Neutrophil (primary cell): ENCODE results near the gene PTPRN2.

ENCODE experiments used
- H3K27ac ChIP-seq: fragments of 200-600 bp; sonication (generic); 2 replicates; pipeline ENCODE4 v1.5.1; 2016; ENCODE audit warnings: mild to moderate bottlenecking, moderate library complexity
- H3K27me3 ChIP-seq: fragments of 200-600 bp; sonication (generic); 2 replicates; pipeline ENCODE4 v1.6.0; 2016; ENCODE audit warnings: mild to moderate bottlenecking
- H3K36me3 ChIP-seq: fragments of 200-600 bp; sonication (generic); 2 replicates; pipeline ENCODE4 v1.5.1; 2017
- H3K4me1 ChIP-seq, 2 experiments: fragments of 200-600 bp in 1 of 2; sonication (generic) in 1 of 2; 1 replicate in 1 of 2; 2 replicates in 1 of 2; pipeline versions ENCODE4 v1.5.1 to v1.6.1; 2013 to 2016; ENCODE audit warnings: low read depth in 1 of 2, low read length in 1 of 2, mild to moderate bottlenecking in 1 of 2, moderate library complexity in 1 of 2; ENCODE audit not compliant: control insufficient read depth in 1 of 2, insufficient read depth in 1 of 2
- H3K4me3 ChIP-seq, 2 experiments: fragments of 200-600 bp in 1 of 2; sonication (generic) in 1 of 2; 1 replicate in 1 of 2; 2 replicates in 1 of 2; pipeline ENCODE4 v1.5.1; 2013 to 2016; ENCODE audit warnings: low read depth in 1 of 2, low read length in 1 of 2, mild to moderate bottlenecking in 1 of 2, moderate library complexity in 1 of 2
- H3K9me3 ChIP-seq: fragments of 200-600 bp; sonication (generic); 2 replicates; pipeline ENCODE4 v1.5.1; 2016
- CTCF ChIP-seq: fragments of 200-600 bp; sonication (generic); IDR thresholded peaks from 2 replicates; pipeline ENCODE4 v1.5.1; 2016; ENCODE audit warnings: antibody characterized with exemption

Gene PTPRN2

GRCh38 chr7:158033196-158033595 lies 554.4 kb downstream of the PTPRN2 start:
- H3K4me3 ChIP-seq, result no peak overlapping the region
- TF ChIP-seq CTCF, result no peak
- H3K36me3 ChIP-seq, result no peaks in the 10 kb centered on the region
- H3K27me3 ChIP-seq, result peaks cover 5% of the 10 kb centered on the region
- no peaks in the 10 kb centered on the region for H3K4me1 ChIP-seq
- no peaks in the 10 kb centered on the region for H3K9me3 ChIP-seq
- no peak overlapping the region for H3K27ac ChIP-seq

- H3K9me3 ChIP-seq, result no peaks in the 10 kb centered on the region
- H3K36me3 ChIP-seq, result no peaks in the 10 kb centered on the region
- H3K27me3 ChIP-seq, result peaks cover 5% of the 10 kb centered on the region
- no peak overlapping the region for H3K27ac ChIP-seq
- no peak overlapping the region for H3K4me3 ChIP-seq
- no peak for TF ChIP-seq CTCF
- no peaks in the 10 kb centered on the region for H3K4me1 ChIP-seq
Observed at GRCh38 chr7:158032561-158033115, 555.0 kb downstream of the PTPRN2 start.

GRCh38 chr7:158031867-158032308 lies 555.7 kb downstream of the PTPRN2 start:
- Histone ChIP-seq H3K9me3 (no peaks in the 10 kb centered on the region), H3K27me3 (peaks cover 5% of the 10 kb centered on the region), H3K4me3 (no peak overlapping the region), H3K4me1 (no peaks in the 10 kb centered on the region), H3K27ac (no peak overlapping the region), H3K36me3 (no peaks in the 10 kb centered on the region)
- TF ChIP-seq CTCF, result no peak

GRCh38 chr7:158030566-158030965 lies 557.1 kb downstream of the PTPRN2 start:
- H3K4me3 ChIP-seq, result no peak overlapping the region
- TF ChIP-seq CTCF, result no peak
- no peaks in the 10 kb centered on the region for H3K4me1 ChIP-seq
- no peaks in the 10 kb centered on the region for H3K9me3 ChIP-seq
- no peak overlapping the region for H3K27ac ChIP-seq
- H3K27me3 ChIP-seq, result peaks cover 5% of the 10 kb centered on the region
- no peaks in the 10 kb centered on the region for H3K36me3 ChIP-seq

GRCh38 chr7:158030071-158030470 lies 557.6 kb downstream of the PTPRN2 start:
- peaks cover 5% of the 10 kb centered on the region for H3K27me3 ChIP-seq
- H3K9me3 ChIP-seq, result no peaks in the 10 kb centered on the region
- H3K36me3 ChIP-seq, result no peaks in the 10 kb centered on the region
- H3K4me1 ChIP-seq, result no peaks in the 10 kb centered on the region
- no peak overlapping the region for H3K27ac ChIP-seq
- no peak for TF ChIP-seq CTCF
- no peak overlapping the region for H3K4me3 ChIP-seq

- TF ChIP-seq CTCF, result no peak
- no peaks in the 10 kb centered on the region for H3K9me3 ChIP-seq
- peaks cover 5% of the 10 kb centered on the region for H3K27me3 ChIP-seq
- no peaks in the 10 kb centered on the region for H3K4me1 ChIP-seq
- H3K36me3 ChIP-seq, result no peaks in the 10 kb centered on the region
- H3K4me3 ChIP-seq, result no peak overlapping the region
- no peak overlapping the region for H3K27ac ChIP-seq
Observed at GRCh38 chr7:158029509-158029908, 558.1 kb downstream of the PTPRN2 start.
